Subcutaneous adipose tissue (tissue), 4 donors: Measurements from ENCODE around the gene FBXO46. TPM values are rescaled to one million over a fixed set of nuclear protein-coding genes. Genes with fewer than 3 reads are reported as not detected.

ENCODE experiments used
- total RNA-seq, 4 donors: library from RNA; depleted of rRNA; stranded (reverse); fragments of >200 nt; gene quantifications; one replicate each; pipeline ENCODE4 v1.1.0, GENCODE V29; 2016
- TF ChIP-seq, protein P1 (sequence below): fragments of 450-650 bp; IDR thresholded peaks from one replicate; pipeline ENCODE4 v1.5.1; 2016; ENCODE audit warnings: low read depth, mild to moderate bottlenecking, control low read depth, antibody characterized with exemption, moderate library complexity

Gene FBXO46
- total RNA-seq, 4 donors from 2014 or later: 5.1 to 12.1 (median 6.0) TPM

DNA sequence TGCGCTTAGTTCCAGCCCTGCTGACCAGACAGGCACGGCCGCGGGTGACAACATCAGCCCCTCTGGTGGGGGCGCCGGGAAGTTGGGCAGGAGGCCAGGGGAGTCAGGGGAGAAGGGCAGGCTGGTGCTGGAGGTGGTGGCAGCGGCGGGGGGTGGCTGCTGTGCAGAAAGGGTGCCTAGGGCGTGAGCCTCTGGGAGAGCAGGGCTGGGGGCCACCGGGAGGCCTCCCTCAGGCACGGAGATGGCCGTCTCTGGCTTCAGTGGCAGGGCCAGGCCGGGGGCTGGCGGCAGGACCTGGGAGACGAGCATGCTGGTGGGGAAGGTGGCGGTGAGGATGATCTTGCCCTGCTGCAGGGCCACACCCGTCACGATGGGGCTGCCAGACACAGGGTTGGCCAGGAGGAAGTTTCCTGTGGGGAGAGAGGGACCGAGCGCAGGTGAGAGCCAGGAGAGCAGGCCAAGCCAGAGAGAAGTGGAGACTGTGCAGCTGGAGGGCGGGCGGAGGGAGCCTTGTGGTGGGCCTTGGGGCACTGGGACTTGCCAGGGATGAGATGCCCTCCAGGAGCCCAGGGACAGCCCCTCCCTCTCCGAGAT, 35.1 kb upstream of the FBXO46 start:
- TF ChIP-seq, protein P1, sequence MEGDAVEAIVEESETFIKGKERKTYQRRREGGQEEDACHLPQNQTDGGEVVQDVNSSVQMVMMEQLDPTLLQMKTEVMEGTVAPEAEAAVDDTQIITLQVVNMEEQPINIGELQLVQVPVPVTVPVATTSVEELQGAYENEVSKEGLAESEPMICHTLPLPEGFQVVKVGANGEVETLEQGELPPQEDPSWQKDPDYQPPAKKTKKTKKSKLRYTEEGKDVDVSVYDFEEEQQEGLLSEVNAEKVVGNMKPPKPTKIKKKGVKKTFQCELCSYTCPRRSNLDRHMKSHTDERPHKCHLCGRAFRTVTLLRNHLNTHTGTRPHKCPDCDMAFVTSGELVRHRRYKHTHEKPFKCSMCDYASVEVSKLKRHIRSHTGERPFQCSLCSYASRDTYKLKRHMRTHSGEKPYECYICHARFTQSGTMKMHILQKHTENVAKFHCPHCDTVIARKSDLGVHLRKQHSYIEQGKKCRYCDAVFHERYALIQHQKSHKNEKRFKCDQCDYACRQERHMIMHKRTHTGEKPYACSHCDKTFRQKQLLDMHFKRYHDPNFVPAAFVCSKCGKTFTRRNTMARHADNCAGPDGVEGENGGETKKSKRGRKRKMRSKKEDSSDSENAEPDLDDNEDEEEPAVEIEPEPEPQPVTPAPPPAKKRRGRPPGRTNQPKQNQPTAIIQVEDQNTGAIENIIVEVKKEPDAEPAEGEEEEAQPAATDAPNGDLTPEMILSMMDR: no peak

DNA sequence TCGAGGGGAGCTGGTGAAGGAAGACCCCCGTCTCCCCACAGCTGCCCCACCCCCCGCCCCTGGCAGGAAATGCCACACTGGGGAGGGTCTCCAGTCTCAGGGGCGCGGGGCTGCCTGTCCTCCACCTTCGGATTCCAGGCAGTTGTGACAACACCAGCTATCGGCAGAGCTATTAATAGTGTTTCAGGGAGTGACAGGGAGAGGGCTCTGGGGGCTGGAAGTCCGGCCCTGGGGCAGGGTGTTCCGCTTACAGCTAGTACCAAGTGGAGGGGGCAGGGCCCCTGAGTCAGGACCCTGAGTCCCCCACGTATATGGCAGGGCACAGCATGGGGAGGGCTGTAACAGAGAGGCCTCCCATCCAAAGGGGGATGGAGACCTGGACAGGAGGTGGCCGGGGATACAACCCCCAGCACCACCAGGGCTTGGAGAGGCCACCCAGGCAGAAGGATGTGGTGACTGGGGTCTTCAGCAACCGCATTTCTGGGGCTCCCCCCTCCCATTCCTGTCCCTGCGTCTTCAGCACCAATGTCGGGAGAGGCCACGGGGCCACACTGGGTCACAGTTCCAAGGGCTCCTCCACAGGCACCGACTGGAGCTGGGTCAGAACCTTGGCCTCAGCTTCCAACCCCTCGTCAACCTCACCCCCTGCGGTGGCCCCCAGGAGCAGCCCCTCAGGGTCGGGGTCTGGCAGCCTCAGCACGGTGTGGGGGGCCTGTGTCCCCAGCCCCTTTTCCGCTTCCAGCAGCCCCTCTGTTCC, 34.4 kb upstream of the FBXO46 start:
- TF ChIP-seq, protein P1: no peak

DNA sequence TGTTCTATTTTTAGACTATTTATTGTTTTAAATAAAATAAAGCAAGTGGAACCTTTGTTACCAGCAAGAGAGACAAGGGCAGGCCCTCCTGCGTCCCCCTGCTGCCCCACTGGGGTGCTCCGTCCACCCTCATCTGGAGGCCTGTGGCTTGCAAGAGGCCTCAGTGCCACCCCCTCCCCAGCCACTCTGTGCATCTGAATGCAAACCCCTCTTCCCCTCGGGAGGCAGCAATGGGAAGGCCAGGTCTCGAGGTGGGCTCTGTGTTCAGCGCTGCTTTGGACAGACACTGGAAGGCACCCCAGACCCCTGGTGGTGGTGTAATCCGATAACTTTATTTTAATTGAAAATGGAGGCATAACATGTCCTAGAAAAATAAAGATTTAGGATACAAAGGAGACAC, 33.8 kb upstream of the FBXO46 start:
- TF ChIP-seq, protein P1: no peak

DNA sequence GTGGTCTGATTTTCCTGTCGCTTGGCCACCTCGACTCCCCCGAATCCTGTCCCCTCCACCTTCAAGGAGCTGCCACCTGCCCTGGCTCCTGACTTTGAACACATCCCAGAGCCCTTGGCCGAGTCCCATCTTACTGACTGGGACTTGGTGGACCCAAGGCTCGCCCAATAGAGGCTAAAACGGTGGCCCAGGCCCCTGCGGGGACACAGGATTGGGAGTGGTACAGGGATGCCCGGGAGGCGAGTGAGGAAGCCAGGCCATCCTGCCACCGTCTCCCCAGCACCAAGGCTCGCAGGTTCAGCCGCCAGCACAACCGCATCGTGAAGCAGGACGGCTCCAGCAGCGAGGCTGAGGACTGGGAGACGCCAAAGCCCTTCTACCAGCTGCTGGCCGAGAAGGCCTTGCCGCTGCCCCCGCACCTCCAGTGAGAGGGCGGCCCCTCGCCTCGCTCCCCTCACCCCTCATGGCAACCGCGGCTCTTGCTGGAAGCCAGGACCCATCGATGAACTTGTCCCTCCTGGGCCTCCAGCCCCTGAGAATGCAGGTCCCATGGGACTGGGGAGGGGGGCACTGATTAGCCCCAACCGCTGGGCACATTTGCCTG, 33.1 kb upstream of the FBXO46 start:
- TF ChIP-seq, protein P1: no peak

DNA sequence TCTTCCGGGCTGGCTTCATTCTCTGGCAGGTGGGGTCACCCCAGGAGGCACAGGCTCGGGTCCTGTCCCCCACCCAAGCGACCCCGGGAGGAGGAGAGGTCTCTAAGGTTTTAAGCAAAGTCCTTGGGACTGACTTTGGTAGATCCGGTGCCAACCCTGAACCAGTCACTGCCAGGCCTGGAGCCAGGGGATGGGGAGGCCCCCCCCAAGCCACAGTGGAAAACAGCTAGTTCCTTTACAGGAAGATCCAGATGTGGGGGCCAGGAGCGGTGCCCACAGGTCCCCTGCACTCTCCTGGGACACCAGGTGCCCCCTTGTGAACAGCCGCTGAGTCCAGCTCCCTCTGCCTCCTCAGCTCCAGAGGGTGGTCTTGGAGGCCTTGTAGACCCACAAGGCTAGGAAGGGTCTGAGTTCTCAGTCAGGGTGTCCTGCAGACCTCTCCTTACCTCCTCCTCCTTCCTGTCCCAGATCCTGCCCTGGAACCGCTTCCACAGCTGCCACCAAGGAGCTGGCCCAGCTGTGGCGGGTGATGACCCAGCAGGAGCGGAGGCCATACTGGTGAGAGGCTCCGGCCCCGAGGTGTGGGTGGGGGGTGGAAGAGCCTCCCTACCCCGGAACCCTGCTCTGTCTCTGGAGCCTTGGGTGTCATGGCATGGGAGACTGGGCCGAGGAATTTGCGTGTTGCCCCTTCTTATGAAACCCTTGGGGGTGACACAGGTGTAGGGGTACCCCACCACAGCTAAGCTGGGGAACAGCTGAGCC, 32.4 kb upstream of the FBXO46 start:
- TF ChIP-seq, protein P1: no peak

DNA sequence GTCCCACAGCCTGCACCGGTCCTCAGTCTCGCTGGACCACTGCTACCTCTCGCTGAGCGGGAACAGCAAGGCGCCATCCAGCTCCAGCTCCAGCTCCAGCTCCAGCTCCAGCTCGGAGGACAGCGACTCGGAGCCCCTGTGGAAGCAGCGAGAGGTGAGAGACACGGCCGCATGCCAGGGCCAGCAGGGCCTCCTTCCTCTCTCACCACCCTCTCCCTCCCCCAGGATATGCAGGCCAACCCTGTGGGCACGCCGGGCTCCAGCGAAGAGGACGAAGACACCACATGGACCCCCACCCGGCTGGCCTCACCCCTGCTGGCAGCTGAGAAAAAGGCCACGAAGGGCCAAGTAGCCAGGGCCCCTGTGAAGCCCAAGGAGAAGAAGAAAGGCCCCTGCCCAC, 31.0 kb upstream of the FBXO46 start:
- TF ChIP-seq, protein P1: no peak

DNA sequence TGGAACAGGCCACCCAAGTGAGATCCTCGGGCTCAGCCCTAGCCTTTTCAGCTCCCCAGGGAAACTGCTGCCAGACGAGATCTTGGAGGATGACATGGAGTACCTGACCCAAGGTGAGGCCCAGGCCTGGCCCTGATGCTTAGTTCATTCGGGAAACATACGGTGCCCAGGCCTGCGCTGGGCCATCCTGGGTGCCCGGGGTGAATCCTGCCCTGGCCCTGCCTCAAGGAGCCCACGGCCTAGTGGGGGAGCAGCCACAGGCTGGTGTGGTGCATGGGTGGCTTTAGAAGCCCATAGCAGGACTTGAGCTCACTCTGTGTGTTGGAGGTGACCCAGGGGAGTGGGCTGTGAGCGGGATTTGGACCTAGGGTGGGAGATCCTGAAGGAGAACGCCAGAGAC, 28.2 kb upstream of the FBXO46 start:
- TF ChIP-seq, protein P1: no peak
